Epithelial cell of proximal tubule (primary cell): Measurements from ENCODE around the gene RAVER1. TPM values are rescaled to one million over a fixed set of nuclear protein-coding genes. Genes with fewer than 3 reads are reported as not detected.
"Not testable (repeated sequence)": the region's sequence is repeated elsewhere in the genome, so short reads cannot be mapped to it uniquely, and the experiment has no call there.

Experiments
- DNase-seq: peaks from one replicate; pipeline ENCODE4 v3.0.0-alpha.2; 2011; ENCODE audit warnings: low read depth
- H3K4me3 ChIP-seq: 2 replicates; pipeline ENCODE4 v1.5.1; 2011; ENCODE audit warnings: low read depth, mild to moderate bottlenecking, low read length
- CTCF ChIP-seq: conservative IDR thresholded peaks from 2 replicates; pipeline ENCODE4 v1.5.1; 2012; ENCODE audit warnings: low read depth, mild to moderate bottlenecking, low read length
- total RNA-seq: library from RNA; depleted of rRNA; stranded (reverse); fragments of >200 nt; gene quantifications from 2 replicates; pipeline ENCODE4 v1.2.3, GENCODE V29; 2015

Gene RAVER1
- total RNA-seq, 1 donor from 2014 or later = 29.5 TPM

GRCh38 chr19:10372690-10373089, 39.4 kb upstream of the RAVER1 start:
- H3K4me3 ChIP-seq = no peak overlapping the region
- TF ChIP-seq CTCF = no peak
- DNase-seq = no peak

GRCh38 chr19:10368101-10368803, 34.9 kb upstream of the RAVER1 start:
- no peak for DNase-seq

DNA sequence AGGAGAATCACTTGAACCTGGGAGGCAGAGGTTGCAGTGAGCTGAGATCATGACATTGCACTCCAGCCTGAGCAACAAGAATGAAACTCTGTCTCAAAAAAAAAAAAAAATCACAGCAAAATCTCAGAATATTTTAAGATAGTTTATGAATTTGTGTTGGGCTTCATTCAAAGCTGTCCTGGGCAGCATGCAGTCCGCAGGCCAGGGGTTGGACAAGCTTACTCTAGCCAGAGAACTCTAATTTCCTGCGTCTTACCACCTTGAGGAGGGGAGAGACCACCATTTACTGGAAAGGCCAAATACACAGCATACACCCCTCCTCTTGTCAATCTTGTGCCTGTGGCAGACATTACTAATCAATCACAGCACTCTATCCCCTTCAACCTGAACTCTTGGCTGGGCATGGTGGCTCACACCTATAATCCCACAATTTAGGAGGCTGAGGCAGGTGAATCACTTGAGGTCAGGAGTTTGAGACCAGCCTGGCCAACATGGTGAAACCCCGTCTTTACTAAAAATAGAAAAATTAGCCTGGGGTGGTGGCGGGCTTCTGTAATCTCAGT, 33.7 kb upstream of the RAVER1 start:
- DNase-seq, H3K4me3 ChIP-seq: not testable (repeated sequence)

More at GRCh38 chr19:10368101-10368803, 34.9 kb upstream of the RAVER1 start:
- TF ChIP-seq CTCF = no peak
- no peak overlapping the region for H3K4me3 ChIP-seq

DNA sequence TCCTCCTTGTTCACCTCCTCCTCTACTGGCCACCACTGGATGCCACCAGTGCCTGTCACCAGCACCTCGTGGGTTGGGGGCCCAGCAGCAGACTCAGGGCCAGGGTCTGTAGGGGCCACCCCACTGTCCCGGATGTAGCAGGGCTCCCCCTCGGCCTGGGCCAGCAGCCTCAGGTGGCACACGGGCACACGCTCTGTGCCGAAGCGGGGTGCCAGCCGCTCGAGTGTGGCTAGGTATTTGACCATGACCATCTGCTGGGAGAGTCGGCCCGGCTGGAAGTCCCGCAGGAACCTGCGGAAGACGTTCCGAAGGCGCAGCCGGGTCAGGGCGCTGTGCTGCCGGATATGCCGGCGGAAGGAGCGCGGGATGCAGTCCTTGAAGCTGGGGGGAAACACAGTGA, 32.2 kb upstream of the RAVER1 start:
- no peak for DNase-seq
- no peak overlapping the region for H3K4me3 ChIP-seq
- TF ChIP-seq CTCF = no peak

- no peak for TF ChIP-seq CTCF
- H3K4me3 ChIP-seq = no peak overlapping the region
- DNase-seq = no peak
These were observed 31.3 kb upstream of the RAVER1 start for GRCh38 chr19:10364644-10365043.

DNA sequence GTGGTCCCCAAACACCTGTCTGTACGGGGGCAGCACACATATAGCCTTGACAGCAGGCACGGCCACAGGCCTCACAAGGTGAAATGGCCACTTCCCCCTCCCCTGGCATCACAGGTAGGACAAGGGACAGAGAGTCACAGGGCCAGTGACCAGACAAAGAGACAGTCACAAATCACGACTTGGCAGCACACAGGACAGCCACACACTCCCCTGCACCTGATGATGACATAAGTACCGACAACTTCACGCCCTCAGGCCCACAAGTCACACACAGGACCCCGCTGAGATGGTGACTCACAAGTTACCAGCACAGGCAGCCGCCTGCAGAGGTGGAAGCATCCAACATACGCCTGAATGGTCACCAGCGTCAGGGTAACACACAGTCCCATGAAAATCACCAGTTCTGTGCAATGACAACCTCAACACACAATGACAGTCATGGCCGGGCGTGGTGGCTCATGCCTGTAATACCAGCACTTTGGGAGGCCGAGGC, 30.5 kb upstream of the RAVER1 start:
- no peak for TF ChIP-seq CTCF
- H3K4me3 ChIP-seq = no peak overlapping the region
- DNase-seq = no peak

GRCh38 chr19:10362259-10362658, 28.9 kb upstream of the RAVER1 start:
- no peak for TF ChIP-seq CTCF
- no peak for DNase-seq

More at GRCh38 chr19:10362259-10362658, 28.9 kb upstream of the RAVER1 start:
- H3K4me3 ChIP-seq = no peak overlapping the region
